GM19023 (cell line): ENCODE measurements around the gene CLASP2.
"Not testable (repeated sequence)": the region's sequence is repeated elsewhere in the genome, so short reads cannot be mapped to it uniquely, and the experiment has no call there.

Source experiments
- ATAC-seq: cut with Tn5 transposase; IDR thresholded peaks from one replicate; pipeline ENCODE4 v1.9.1; 2021; ENCODE audit warnings: mild to moderate bottlenecking, moderate library complexity; ENCODE audit not compliant: unreplicated experiment

Gene CLASP2

GRCh38 chr3:33717866-33718594 is at the start of gene CLASP2:
Gene CLASP2, minus strand, starts transcription at chr3:33718254. Its CDS starts 252 bp downstream, at chr3:33718002.
- peak; percentile 97 for ATAC-seq

- ATAC-seq: no peak
Observed at GRCh38 chr3:33758864-33759263, 40.8 kb upstream of the CLASP2 start.

GRCh38 chr3:33758281-33758680 is 40.2 kb upstream of the CLASP2 start:
- ATAC-seq: no peak

GRCh38 chr3:33754391-33754790 is 36.3 kb upstream of the CLASP2 start:
- ATAC-seq: not testable (repeated sequence)

- no peak for ATAC-seq
Observed at GRCh38 chr3:33751336-33751735, 33.3 kb upstream of the CLASP2 start.

GRCh38 chr3:33750211-33750548 is 32.1 kb upstream of the CLASP2 start:
- no peak for ATAC-seq

- ATAC-seq: no peak
Observed at GRCh38 chr3:33749546-33750210, 31.6 kb upstream of the CLASP2 start.

- peak; percentile 65 for ATAC-seq
Observed at GRCh38 chr3:33746416-33747116, 28.5 kb upstream of the CLASP2 start.

- ATAC-seq: no peak
Observed at GRCh38 chr3:33737146-33737545, 19.1 kb upstream of the CLASP2 start.

- ATAC-seq: no peak
Observed at GRCh38 chr3:33732394-33732793, 14.3 kb upstream of the CLASP2 start.

GRCh38 chr3:33729993-33730392 is 11.9 kb upstream of the CLASP2 start:
- ATAC-seq: no peak

GRCh38 chr3:33724256-33724655 is 6.2 kb upstream of the CLASP2 start:
- no peak for ATAC-seq

- ATAC-seq: no peak
Observed at GRCh38 chr3:33722626-33723370, 4.7 kb upstream of the CLASP2 start.

GRCh38 chr3:33722191-33722590 is 4.1 kb upstream of the CLASP2 start:
- no peak for ATAC-seq

- ATAC-seq: peak; percentile 2
Observed at GRCh38 chr3:33718595-33718907, 497 bp upstream of the CLASP2 start.

- ATAC-seq: peak; percentile 65
Observed at GRCh38 chr3:33717616-33717865, 513 bp downstream of the CLASP2 start.

GRCh38 chr3:33716227-33716626 is 1.8 kb downstream of the CLASP2 start:
- no peak for ATAC-seq

GRCh38 chr3:33711100-33711499 is 7.0 kb downstream of the CLASP2 start:
- ATAC-seq: no peak

- no peak for ATAC-seq
Observed at GRCh38 chr3:33706056-33706455, 12.0 kb downstream of the CLASP2 start.

- ATAC-seq: no peak
Observed at GRCh38 chr3:33704891-33705290, 13.2 kb downstream of the CLASP2 start.

- no peak for ATAC-seq
Observed at GRCh38 chr3:33699275-33699674, 18.8 kb downstream of the CLASP2 start.

- no peak for ATAC-seq
Observed at GRCh38 chr3:33694944-33695343, 23.1 kb downstream of the CLASP2 start.
